ENCODE measurements around the gene VIPR2. TPM values are rescaled to one million over a fixed set of nuclear protein-coding genes. Genes with fewer than 3 reads are reported as not detected.
"Not testable (repeated sequence)": the region's sequence is repeated elsewhere in the genome, so short reads cannot be mapped to it uniquely, and the experiment has no call there.

Gene VIPR2
- total and polyA plus RNA-seq, 2 of the 13 experiments (the other 11 are each of a cell fraction or from before 2014, with no cell fraction given) = not detected

- TF ChIP-seq, protein P1, sequence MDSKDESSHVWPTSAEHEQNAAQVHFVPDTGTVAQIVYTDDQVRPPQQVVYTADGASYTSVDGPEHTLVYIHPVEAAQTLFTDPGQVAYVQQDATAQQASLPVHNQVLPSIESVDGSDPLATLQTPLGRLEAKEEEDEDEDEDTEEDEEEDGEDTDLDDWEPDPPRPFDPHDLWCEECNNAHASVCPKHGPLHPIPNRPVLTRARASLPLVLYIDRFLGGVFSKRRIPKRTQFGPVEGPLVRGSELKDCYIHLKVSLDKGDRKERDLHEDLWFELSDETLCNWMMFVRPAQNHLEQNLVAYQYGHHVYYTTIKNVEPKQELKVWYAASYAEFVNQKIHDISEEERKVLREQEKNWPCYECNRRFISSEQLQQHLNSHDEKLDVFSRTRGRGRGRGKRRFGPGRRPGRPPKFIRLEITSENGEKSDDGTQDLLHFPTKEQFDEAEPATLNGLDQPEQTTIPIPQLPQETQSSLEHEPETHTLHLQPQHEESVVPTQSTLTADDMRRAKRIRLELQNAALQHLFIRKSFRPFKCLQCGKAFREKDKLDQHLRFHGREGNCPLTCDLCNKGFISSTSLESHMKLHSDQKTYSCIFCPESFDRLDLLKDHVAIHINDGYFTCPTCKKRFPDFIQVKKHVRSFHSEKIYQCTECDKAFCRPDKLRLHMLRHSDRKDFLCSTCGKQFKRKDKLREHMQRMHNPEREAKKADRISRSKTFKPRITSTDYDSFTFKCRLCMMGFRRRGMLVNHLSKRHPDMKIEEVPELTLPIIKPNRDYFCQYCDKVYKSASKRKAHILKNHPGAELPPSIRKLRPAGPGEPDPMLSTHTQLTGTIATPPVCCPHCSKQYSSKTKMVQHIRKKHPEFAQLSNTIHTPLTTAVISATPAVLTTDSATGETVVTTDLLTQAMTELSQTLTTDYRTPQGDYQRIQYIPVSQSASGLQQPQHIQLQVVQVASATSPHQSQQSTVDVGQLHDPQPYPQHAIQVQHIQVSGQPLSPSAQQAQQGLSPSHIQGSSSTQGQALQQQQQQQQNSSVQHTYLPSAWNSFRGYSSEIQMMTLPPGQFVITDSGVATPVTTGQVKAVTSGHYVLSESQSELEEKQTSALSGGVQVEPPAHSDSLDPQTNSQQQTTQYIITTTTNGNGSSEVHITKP (CRISPR knock-in tag; IDR thresholded peaks at IDR 0.05; ENCODE audit: low read depth) = no peak
These were observed 8.7 kb downstream of the VIPR2 start (continued) for GRCh38 chr7:159136013-159136412.

DNA sequence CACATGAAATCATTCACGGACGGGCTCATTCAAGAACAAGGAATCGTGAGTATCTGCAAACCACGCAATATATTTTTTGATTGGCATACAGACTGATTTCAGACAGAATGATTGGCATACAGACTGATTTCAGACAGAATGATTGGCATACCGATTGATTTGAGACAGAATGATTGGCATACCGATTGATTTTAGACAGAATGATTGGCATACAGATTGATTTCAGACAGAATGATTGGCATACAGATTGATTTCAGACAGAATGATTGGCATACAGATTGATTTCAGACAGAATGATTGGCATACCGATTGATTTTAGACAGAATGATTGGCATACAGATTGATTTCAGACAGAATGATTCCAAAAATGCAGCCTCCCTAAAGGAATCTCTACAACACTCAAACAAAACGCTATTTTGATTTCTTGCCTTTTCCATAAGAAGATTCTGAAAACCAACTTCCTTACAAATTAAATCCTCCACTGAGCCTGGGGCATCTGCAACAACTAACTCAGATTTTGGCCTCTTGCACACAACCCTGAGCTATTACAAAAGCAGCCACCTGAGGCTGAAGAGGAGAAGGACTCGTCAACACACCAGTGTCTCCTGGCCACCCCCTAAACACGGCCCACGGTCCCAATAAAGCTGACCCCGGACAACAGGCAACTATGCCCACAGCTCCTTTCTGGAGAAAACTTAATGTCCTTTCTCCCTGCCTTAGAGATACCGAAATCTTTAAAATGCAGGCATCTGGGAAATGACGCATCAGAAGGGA lies 11.8 kb downstream of the VIPR2 start:
- H3K4me2 ChIP-seq (ENCODE audit: low read depth, low read length); POLR2A ChIA-PET; H3K4me3 ChIP-seq (replicated peaks in 1 of 3; ENCODE audit: insufficient read depth in 1 of 3, low read depth in 2 of 3, low read length in 3 of 3); H3K27ac ChIP-seq (ENCODE audit: extremely low read length, insufficient read depth, low read length); H3K36me3 ChIP-seq (replicated peaks in 1 of 2; ENCODE audit: control insufficient read depth in 1 of 2, insufficient read depth in 2 of 2, low read length in 2 of 2); H3K9me3 ChIP-seq (ENCODE audit: low read length); H3K9ac ChIP-seq (ENCODE audit: insufficient read depth, low read depth, low read length); ATAC-seq; CTCF ChIA-PET (ENCODE audit: low intra/inter-chr PET ratio, low total read pairs); H4K20me1 ChIP-seq (ENCODE audit: insufficient read depth, low read length); H3K79me2 ChIP-seq (ENCODE audit: insufficient read depth, low read length); DNase-seq (ENCODE audit: low spot score); in situ Hi-C loops (cut with HindIII; ENCODE audit: extremely low pct_ligation_motif_present, low pct_unique_long_range_greater_than_20kb); H3K4me1 ChIP-seq (ENCODE audit: insufficient read depth, low read length); BruUV-seq (replicated peaks); H2AFZ ChIP-seq (ENCODE audit: low read length): not testable (repeated sequence)
- FAIRE-seq = peak; percentile 73
- peaks cover 4 to 36% of the 10 kb centered on the region in 2 experiments; a peak in 4 of 5 replicates for H3K27me3 ChIP-seq (ENCODE audit: control insufficient read depth in 1 of 2, insufficient read depth in 2 of 2, low read length in 2 of 2)
- intact Hi-C loops (cut with micrococcal nuclease; ENCODE audit: unreplicated experiment) = loop anchor here (2.0 kb wide), 1 partner anchor 30 kb away; no protein-coding TSS in a partner anchor
- 20% methylated on average over 11 of the region's 14 CpGs for WGBS (ENCODE audit: low lambda C conversion rate)
